ENCODE results near the gene WAPL. TPM values are rescaled to one million over a fixed set of nuclear protein-coding genes. Genes with fewer than 3 reads are reported as not detected.

The WAPL gene
- polyA plus RNA-seq, 1 of the 3 experiments (the other 2 are of a cell fraction) = 8.7 TPM

GRCh38 chr10:86498598-86498997, 23.0 kb downstream of the WAPL start:
- Histone ChIP-seq H3K36me3 (replicated peaks in 1 of 2; ENCODE audit: control insufficient read depth in 1 of 2, insufficient read depth in 2 of 2, low read length in 1 of 2) (peaks cover 51 to 74% of the 10 kb centered on the region in 2 experiments), H3K79me2 (ENCODE audit: insufficient read depth) (peaks cover 93% of the 10 kb centered on the region), H3K9ac (no peak overlapping the region), H2AFZ (ENCODE audit: low read depth) (no peak overlapping the region), H3F3A (replicated peaks; ENCODE audit: insufficient read depth) (no peaks in the 10 kb centered on the region), H3K27me3 (ENCODE audit: insufficient read depth) (no peaks in the 10 kb centered on the region), H3K4me3 (ENCODE audit: low read depth in 2 of 2, low read length in 1 of 2) (no peak overlapping the region), H3K4me2 (no peak overlapping the region), H3K27ac (ENCODE audit: low read depth in 2 of 2, low read length in 1 of 2) (no peak overlapping the region), H4K20me1 (ENCODE audit: insufficient read depth) (peaks cover 74% of the 10 kb centered on the region), H3K4me1 (ENCODE audit: control insufficient read depth in 1 of 2, insufficient read depth in 2 of 2, low read depth in 1 of 2, low read length in 1 of 2) (peaks cover 0 to 14% of the 10 kb centered on the region in 2 experiments; a peak in 1 of 4 replicates), H3K9me3 (no peaks in the 10 kb centered on the region), H3K9me2 (no peaks in the 10 kb centered on the region)
- ChIA-PET POLR2A (no interaction called here), CTCF (no interaction called here)
- TF ChIP-seq GATA2 (CRISPR knock-in tag; IDR thresholded peaks at IDR 0.05) (no peak), IRF3 (IDR thresholded peaks at IDR 0.05; ENCODE audit: low read depth, low read length) (no peak), TCF12 (IDR thresholded peaks at IDR 0.05) (no peak), RAD21 (IDR thresholded peaks at IDR 0.05; ENCODE audit: low read length) (no peak), FOSL2 (IDR thresholded peaks at IDR 0.05; ENCODE audit: borderline replicate concordance, low read depth) (no peak), FOXJ3 (CRISPR knock-in tag; IDR thresholded peaks at IDR 0.05) (no peak), ZBTB33 (IDR thresholded peaks at IDR 0.05; ENCODE audit: borderline replicate concordance, low read depth) (no peak), RCOR1 (IDR thresholded peaks at IDR 0.05; ENCODE audit: low read length) (no peak), EZH2phosphoT487 (IDR thresholded peaks at IDR 0.05; ENCODE audit: borderline replicate concordance, low read depth) (no peak), POLR2AphosphoS5 (IDR thresholded peaks at IDR 0.05; ENCODE audit: low read depth, low read length) (no peak), USF2 (IDR thresholded peaks at IDR 0.05; ENCODE audit: borderline replicate concordance, low read depth, low read length) (no peak), JUND (IDR thresholded peaks at IDR 0.05) (no peak), EP300 (IDR thresholded peaks at IDR 0.05; ENCODE audit: borderline replicate concordance in 1 of 2, low read depth in 1 of 2, low read length in 1 of 2) (no peak), GABPA (IDR thresholded peaks at IDR 0.05; ENCODE audit: low read depth) (no peak), SMC3 (IDR thresholded peaks at IDR 0.05; ENCODE audit: low read depth, low read length) (no peak), REST (IDR thresholded peaks at IDR 0.05; ENCODE audit: low read depth, low read length) (no peak), RFX5 (IDR thresholded peaks at IDR 0.05; ENCODE audit: low read length) (no peak), SIN3A (IDR thresholded peaks at IDR 0.05; ENCODE audit: borderline replicate concordance, low read depth, low read length) (no peak), YY1 (IDR thresholded peaks at IDR 0.05; ENCODE audit: low read depth) (no peak)
- DNase-seq = no peak
- WGBS (ENCODE audit: low lambda C conversion rate) = 92% methylated on average over 1 of the region's 1 CpG
